NCI-H187 treated with DMSO at 0.1 percent for 48 hours (cell line): ENCODE data around the gene NAALADL2.
"Not testable (repeated sequence)": the region's sequence is repeated elsewhere in the genome, so short reads cannot be mapped to it uniquely, and the experiment has no call there.

Experiments
- DNase-seq: peaks from one replicate; lab custom pipeline; 2025; lab: John Stamatoyannopoulos, UW

Gene NAALADL2

DNA sequence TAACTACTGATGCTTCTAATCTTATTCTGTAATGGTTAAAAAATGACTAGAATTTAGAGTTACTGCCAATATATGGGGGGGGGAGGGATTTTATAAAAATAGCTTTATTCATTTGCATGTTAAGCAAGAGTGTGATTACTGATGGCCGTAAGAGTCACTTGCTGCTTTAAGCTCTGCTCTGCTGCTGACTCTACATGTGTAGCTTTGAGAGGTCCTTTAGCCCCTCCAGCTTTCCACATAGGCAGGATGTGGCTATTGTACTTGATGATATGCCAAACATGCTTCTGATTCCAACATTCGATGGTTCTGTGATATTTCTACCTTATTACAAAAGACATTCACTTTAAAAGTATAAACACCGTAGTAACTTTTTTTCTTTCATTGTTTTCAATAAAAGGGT, 511.3 kb downstream of the NAALADL2 start:
- DNase-seq = not testable (repeated sequence)

GRCh38 chr3:175371187-175371586, 512.1 kb downstream of the NAALADL2 start:
- DNase-seq = not testable (repeated sequence)

DNA sequence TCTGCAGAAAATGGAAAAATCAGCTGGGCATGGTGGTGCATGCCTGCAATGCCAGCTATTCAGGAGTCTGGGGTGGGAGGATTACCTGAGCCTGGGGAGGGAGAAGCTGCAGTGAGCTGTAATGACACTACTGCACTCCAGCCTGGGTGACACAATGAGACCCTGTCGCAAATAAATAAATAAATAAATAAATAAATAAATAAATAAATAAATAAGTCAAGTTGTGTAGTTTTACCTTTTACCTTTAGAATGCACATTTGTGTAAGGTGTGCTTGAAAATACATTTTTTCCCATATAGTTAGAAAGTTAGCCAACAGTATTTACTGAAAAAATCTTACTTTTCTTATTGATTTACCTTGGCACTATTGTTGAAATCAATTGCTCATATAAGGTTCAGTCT, 515.6 kb downstream of the NAALADL2 start:
- no peak for DNase-seq

DNA sequence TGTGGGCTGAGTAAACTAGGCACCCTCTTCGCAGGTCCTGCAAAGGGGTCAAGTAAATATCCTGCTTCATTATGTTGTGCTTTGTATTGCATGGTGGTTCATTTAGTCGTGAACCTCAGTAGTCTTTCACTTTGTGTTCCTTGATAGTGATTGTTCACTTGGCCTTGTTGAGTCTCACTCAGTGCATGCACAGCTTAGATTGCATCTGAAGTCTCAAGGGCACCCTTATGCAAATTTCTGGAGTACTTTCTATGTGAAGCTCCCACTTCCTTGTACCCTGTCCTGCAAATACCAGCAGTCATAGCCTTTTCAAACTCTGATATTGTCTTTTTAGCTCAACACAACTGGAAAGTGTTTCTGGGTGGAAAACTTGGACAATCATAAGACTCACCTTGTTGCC, 519.2 kb downstream of the NAALADL2 start:
- no peak for DNase-seq

- no peak for DNase-seq
These were observed 522.6 kb downstream of the NAALADL2 start for GRCh38 chr3:175381685-175382084.

- no peak for DNase-seq
These were observed 524.2 kb downstream of the NAALADL2 start for GRCh38 chr3:175383371-175383770.

- no peak for DNase-seq
These were observed 524.7 kb downstream of the NAALADL2 start for GRCh38 chr3:175383813-175384212.

- no peak for DNase-seq
These were observed 525.4 kb downstream of the NAALADL2 start for GRCh38 chr3:175384569-175384968.

GRCh38 chr3:175386630-175387029, 527.5 kb downstream of the NAALADL2 start:
- DNase-seq = no peak

GRCh38 chr3:175389560-175389959, 530.4 kb downstream of the NAALADL2 start:
- DNase-seq = no peak

- DNase-seq = no peak
These were observed 532.5 kb downstream of the NAALADL2 start for GRCh38 chr3:175391601-175392000.

GRCh38 chr3:175392653-175393052, 533.5 kb downstream of the NAALADL2 start:
- DNase-seq = no peak

DNA sequence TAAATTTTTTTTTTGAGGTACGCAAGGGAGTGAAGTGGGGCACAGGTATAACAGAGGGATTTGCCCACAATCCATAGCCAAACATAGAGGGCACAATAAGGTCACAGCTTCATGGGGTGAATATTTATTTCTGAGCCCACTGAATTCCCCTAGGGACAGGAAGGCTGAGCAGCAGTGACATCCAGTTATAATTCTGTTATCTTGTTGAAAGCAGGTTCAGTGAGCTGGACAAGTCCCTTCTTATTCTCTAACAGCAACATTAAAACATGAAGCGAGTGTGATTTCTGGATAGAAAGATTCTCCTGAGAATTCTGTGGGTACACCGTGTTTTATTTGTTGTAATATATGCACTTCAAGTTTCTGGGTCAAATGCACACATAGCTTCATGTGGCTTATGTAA, 538.2 kb downstream of the NAALADL2 start:
- no peak for DNase-seq

- no peak for DNase-seq
These were observed 539.5 kb downstream of the NAALADL2 start for GRCh38 chr3:175398676-175399075.

DNA sequence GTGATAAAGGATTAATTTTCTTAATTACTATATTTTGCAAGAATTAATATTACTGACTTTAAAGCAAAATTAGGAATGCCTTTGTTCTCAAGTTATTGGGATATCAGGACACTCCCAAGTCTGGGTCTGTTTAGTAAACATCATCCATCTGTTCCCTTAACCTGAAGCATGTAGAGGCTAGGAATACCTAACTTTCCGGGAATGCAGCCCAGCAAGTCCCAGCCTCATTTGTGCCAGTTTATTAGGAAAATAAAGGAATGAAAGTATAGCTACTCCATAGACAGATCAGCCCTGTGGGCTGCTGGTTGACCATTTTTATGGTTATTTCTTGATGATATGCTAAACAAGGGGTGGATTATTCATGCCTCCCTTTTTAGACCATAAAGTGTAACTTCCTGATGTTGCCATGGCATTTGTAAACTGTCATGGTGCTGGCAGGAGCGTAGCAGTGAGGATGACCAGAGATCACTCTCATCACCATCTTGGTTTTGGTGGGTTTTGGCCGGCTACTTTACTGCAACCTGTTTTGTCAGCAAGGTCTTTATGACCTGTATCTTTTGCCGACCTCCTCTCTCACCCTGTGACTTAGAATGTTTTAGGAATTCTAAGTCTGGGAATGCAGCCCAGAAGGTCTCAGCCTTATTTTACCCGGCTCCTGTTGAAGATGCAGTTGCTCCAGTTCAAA, 540.2 kb downstream of the NAALADL2 start:
- no peak for DNase-seq

- no peak for DNase-seq
These were observed 544.9 kb downstream of the NAALADL2 start for GRCh38 chr3:175404027-175404426.

DNA sequence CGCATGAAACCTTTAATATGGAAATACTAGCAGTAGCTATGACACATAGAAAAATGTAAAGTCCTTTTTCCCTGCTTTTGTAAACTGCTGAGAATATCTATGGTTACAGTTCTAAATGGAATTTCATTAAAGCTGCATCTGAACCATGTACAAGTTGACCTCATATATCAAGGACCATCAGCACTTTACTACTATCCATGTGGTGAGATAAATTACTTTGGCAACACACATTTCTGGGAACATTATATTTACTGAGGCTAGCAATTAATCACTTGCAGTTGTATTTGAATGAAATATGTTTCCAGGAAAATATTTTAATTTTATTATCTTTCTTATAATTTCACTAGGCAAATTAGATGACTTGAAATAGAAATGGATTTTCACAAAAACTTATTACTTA, 545.5 kb downstream of the NAALADL2 start:
- DNase-seq = no peak

DNA sequence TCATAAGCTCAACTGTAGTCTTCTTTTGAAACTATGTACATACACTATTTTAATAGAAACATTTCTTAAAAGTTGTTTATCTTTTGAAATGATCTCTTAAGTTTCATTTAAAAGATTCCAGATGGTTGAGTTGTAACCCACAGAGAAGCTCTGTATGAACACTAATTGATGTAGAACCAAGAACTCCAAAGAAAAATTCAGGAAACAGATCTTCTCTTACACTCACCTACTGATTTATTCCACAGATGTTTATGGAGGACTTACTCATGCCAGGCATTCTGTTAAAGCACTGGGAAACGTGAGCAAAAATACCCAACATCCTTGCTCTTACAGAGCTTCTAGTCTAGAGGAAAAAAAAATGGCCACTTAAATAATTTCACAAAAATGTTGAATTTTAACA, 551.1 kb downstream of the NAALADL2 start:
- DNase-seq = no peak

DNA sequence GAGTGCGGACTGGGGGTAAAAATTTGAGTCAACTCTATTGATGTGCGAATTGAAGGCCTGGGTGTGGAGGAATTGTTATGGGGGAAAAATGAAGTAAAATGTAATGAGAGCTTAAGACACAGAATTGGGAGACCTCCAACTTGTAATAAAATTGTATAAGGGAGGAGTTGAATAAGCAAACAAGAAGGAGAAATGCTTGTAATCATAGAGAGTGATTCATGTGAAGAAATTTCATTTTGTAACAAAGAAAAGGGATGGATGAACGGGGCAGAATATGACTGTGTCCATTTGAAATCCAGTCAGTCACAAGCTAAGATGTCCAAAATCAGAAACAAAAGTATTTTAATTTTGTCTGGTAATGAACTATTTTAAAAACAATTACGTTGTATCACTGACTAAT, 552.3 kb downstream of the NAALADL2 start:
- no peak for DNase-seq

- no peak for DNase-seq
These were observed 552.8 kb downstream of the NAALADL2 start for GRCh38 chr3:175411946-175412345.

- no peak for DNase-seq
These were observed 554.8 kb downstream of the NAALADL2 start for GRCh38 chr3:175413926-175414325.

DNA sequence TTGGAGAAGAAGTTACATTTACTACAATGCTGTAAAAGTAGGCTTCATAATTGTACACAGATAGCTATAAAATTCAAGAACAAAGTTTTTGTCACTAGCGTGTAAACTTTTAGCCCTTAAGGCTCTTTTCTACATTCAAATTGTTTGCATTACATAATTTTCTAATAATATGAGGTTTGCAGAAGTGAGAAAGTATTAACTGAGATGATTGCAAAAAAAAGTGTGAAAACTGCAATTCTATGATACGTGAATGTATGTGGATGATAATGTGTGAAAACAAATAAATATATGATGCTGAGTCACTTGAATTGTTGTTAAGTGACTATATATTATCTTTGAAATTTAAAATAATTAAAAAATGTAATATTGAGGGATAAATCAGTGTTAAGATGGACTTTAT, 557.5 kb downstream of the NAALADL2 start:
- DNase-seq = no peak

DNA sequence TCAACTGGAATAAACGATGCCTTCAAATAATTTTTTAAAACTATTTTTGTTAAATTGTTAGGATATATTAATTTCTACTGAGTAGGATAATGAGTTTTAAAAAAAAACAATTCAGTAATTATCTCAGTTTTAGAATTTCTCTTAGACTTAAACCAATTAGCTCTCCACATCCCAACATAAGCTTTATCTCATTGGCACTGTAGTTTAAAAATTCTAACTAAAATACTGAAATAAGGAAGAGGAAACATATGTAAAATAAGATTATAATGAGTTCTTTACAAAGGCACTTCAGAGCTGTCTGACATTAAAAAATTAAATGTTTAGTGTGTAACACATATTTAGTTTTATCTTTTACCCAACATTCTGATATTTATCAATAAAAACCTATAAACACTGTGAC, 558.3 kb downstream of the NAALADL2 start:
- no peak for DNase-seq

DNA sequence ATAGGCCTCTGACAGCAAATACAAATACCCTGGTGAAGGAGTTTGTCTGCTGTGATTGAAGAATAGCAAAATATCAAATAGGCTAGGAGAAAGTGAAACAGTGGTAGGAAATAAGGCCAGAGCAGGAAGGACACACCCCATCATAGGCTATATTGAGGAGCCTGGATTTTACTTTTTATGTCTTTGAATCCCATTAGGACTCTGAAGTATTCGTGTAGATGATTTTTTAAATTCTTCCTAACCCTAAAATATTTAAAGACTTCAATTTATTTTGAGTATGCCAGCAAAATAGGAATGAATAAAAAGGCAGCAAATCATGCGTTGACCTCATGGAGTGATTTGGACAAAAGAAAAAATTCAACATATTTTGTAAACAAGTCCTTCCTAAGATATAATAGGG, 562.8 kb downstream of the NAALADL2 start:
- no peak for DNase-seq
